K562 (cell line): Measurements from ENCODE around the gene MEGF11. TPM values are rescaled to one million over a fixed set of nuclear protein-coding genes. Genes with fewer than 3 reads are reported as not detected.

Experiments
- ATAC-seq: fragments of 200-7000 bp; cut with Tn5 transposase; 3 replicates; pipeline ENCODE4 v1.9.1; 2020; ENCODE audit warnings: moderate library complexity
- BruUV-seq: library from RNA; stranded (reverse); fragments of 400-500 nt; replicated peaks from 2 replicates; lab custom pipeline; 2021; lab: Mats Ljungman, UMichigan
- CTCF ChIA-PET: fragments of 300-600 bp; formaldehyde crosslinking; extraction: SDS; loops from one replicate; lab custom pipeline; 2021; ENCODE audit warnings: low intra/inter-chr PET ratio; lab: Yijun Ruan, JAX
- POLR2A ChIA-PET: fragments of 300-600, 350-650 bp; sonication (Branson Sonifier 250); formaldehyde crosslinking; extraction: SDS; loops from one replicate; lab custom pipeline; 2021; ENCODE audit warnings: antibody characterized with exemption, inconsistent platforms; lab: Yijun Ruan, JAX
- DNase-seq, 4 experiments: peaks; one replicate each; pipeline versions ENCODE4 v3.0.0 to v3.0.0-alpha.2; 2011 to 2018; ENCODE audit warnings: low spot score in 3 of 4, mixed read lengths in 3 of 4; ENCODE audit errors: extremely low read depth in 1 of 4
- FAIRE-seq: peaks from 2 replicates; lab custom pipeline; 2011; peaks lifted over from hg19 to GRCh38; lab: Jason Lieb, UNC
- H2AFZ ChIP-seq: 2 replicates; pipeline ENCODE4 v1.6.0; 2011; ENCODE audit warnings: low read depth, low read length, control low read depth, inconsistent platforms
- H3K27ac ChIP-seq: fragments of 200-600 bp; 3 replicates; pipeline ENCODE4 v1.8.0; 2011; ENCODE audit warnings: low read depth, mild to moderate bottlenecking, control low read depth, inconsistent platforms, low read length, moderate library complexity, mixed read lengths; ENCODE audit errors: extremely low read depth
- H3K27me3 ChIP-seq, 2 experiments: fragments of 300-600 bp in 1 of 2; 2 replicates in 1 of 2; 3 replicates in 1 of 2; pipeline versions ENCODE4 v1.6.0 to v1.8.0; 2011; ENCODE audit warnings: inconsistent platforms in 2 of 2, low read length in 2 of 2, mild to moderate bottlenecking in 1 of 2, mixed read lengths in 1 of 2, moderate library complexity in 1 of 2; ENCODE audit not compliant: control insufficient read depth in 2 of 2, insufficient read depth in 2 of 2
- H3K36me3 ChIP-seq: fragments of 300-600 bp; 3 replicates; pipeline ENCODE4 v1.8.0; 2011; ENCODE audit warnings: mild to moderate bottlenecking, low read length, inconsistent platforms; ENCODE audit not compliant: control insufficient read depth, insufficient read depth
- H3K4me1 ChIP-seq, 2 experiments: fragments of 200-600 bp in 1 of 2; replicated peaks in 1 of 2; 2 replicates in 1 of 2; 3 replicates in 1 of 2; pipeline versions ENCODE4 v1.5.1 to v1.8.0; 2011; ENCODE audit warnings: inconsistent platforms in 2 of 2, low read length in 2 of 2, mild to moderate bottlenecking in 1 of 2, mixed read lengths in 1 of 2, moderate library complexity in 1 of 2; ENCODE audit not compliant: control insufficient read depth in 2 of 2, insufficient read depth in 2 of 2
- H3K4me2 ChIP-seq: 2 replicates; pipeline ENCODE4 v1.6.1; 2011; ENCODE audit warnings: low read length, control low read depth, inconsistent platforms, mixed read lengths; ENCODE audit not compliant: insufficient read depth
- H3K4me3 ChIP-seq: fragments of 200-600 bp; sonication (generic), shearing (Covaris generic); 2 replicates; pipeline ENCODE4 v1.5.1; 2016; ENCODE audit warnings: control low read depth, inconsistent platforms
- H3K79me2 ChIP-seq: fragments of 200-600 bp; 3 replicates; pipeline ENCODE4 v1.8.0; 2011; ENCODE audit warnings: low read length, inconsistent platforms; ENCODE audit not compliant: control insufficient read depth, insufficient read depth
- H3K9ac ChIP-seq, 2 experiments: 2 replicates each; pipeline versions ENCODE4 v1.6.0 to v1.6.1; 2011; ENCODE audit warnings: low read depth in 2 of 2, low read length in 2 of 2, control low read depth in 1 of 2, inconsistent platforms in 1 of 2, mild to moderate bottlenecking in 1 of 2, mixed read lengths in 1 of 2; ENCODE audit not compliant: insufficient read depth in 1 of 2
- H3K9me1 ChIP-seq: one replicate; pipeline ENCODE4 v1.6.0; 2011; ENCODE audit warnings: inconsistent platforms, mild to moderate bottlenecking, low read length, moderate library complexity; ENCODE audit not compliant: control insufficient read depth, insufficient read depth
- H3K9me3 ChIP-seq: replicated peaks from 2 replicates; pipeline ENCODE4 v1.5.1; 2011; ENCODE audit warnings: low read depth, low read length, inconsistent platforms; ENCODE audit not compliant: control insufficient read depth, insufficient read depth
- H4K20me1 ChIP-seq: replicated peaks from 2 replicates; pipeline ENCODE4 v1.6.1; 2011; ENCODE audit warnings: low read length, inconsistent platforms, mixed read lengths; ENCODE audit not compliant: control insufficient read depth, insufficient read depth
- CREM ChIP-seq: IDR thresholded peaks from 2 replicates; pipeline ENCODE4 v1.6.1; 2014; ENCODE audit warnings: antibody characterized with exemption, low read depth
- CUX1 ChIP-seq: fragments of 200-800 bp; sonication (Bioruptor generic); IDR thresholded peaks from 2 replicates; pipeline ENCODE4 v1.6.1; 2016; ENCODE audit warnings: missing genetic modification characterization, missing compliant biosample characterization
- DDX20 ChIP-seq: fragments of 450-650 bp; IDR thresholded peaks from 2 replicates; pipeline ENCODE4 v1.6.1; 2016; ENCODE audit warnings: missing genetic modification characterization, low read depth, mild to moderate bottlenecking, missing compliant biosample characterization, moderate library complexity
- ETS2 ChIP-seq: IDR thresholded peaks from 2 replicates; pipeline ENCODE4 v1.6.1; 2016; ENCODE audit warnings: borderline replicate concordance, missing genetic modification characterization, mild to moderate bottlenecking, moderate library complexity, missing compliant biosample characterization; ENCODE audit not compliant: poor library complexity, severe bottlenecking
- GATAD2A ChIP-seq: fragments of 450-650 bp; IDR thresholded peaks from 2 replicates; pipeline ENCODE4 v1.6.1; 2017
- HNRNPUL1 ChIP-seq: fragments of 200-400 bp; formaldehyde crosslinking; IDR thresholded peaks from 2 replicates; pipeline ENCODE4 v1.6.1; 2017; ENCODE audit warnings: low read length
- SIRT6 ChIP-seq: IDR thresholded peaks from one replicate; pipeline ENCODE4 v1.6.1; 2012; ENCODE audit warnings: low read depth, mild to moderate bottlenecking, control low read depth, inconsistent platforms, low read length, moderate library complexity
- TAL1 ChIP-seq: fragments of 450-650 bp; IDR thresholded peaks from 2 replicates; pipeline ENCODE4 v1.6.1; 2016; ENCODE audit warnings: mild to moderate bottlenecking
- ZNF23 ChIP-seq: fragments of 250-450 bp; sonication (Bioruptor Pico); IDR thresholded peaks from 2 replicates; pipeline ENCODE4 v1.4.0; 2020; ENCODE audit warnings: mild to moderate bottlenecking
- ZNF280B ChIP-seq: fragments of 250-450 bp; sonication (Bioruptor Pico); IDR thresholded peaks from 2 replicates; pipeline ENCODE4 v1.5.1; 2021; ENCODE audit warnings: mild to moderate bottlenecking
- WGBS: fragments of 100-300 bp; shearing (Covaris generic); methylation state at CpG from one replicate; pipeline ENCODE4 v1.1.6; 2016; ENCODE audit warnings: low coverage, mixed read lengths; ENCODE audit not compliant: insufficient coverage; ENCODE audit errors: missing lambda C conversion rate; 5-methylcytosine and 5-hydroxymethylcytosine counted together
- in situ Hi-C: fragments of 300-500 bp; cut with MboI; formaldehyde crosslinking; loops from 4 replicates; pipeline ENCODE4 v1.15.0; 2018; ENCODE audit warnings: inconsistent platforms, mixed read lengths
- intact Hi-C: fragments of 100-400 bp; cut with micrococcal nuclease; formaldehyde crosslinking; loops from 2 replicates; pipeline ENCODE4 v1.14.2; 2022
- polyA plus RNA-seq, 8 experiments: library from polyadenylated mRNA; depleted of rRNA in 4 of 8; stranded (reverse) in 5 of 8; unstranded in 3 of 8; fragments of >200 nt; fragmentation: Nextera tagmentation in 2 of 8; fragmentation: Illumina TruSeq in 1 of 8; extraction: Ambion mirVana in 2 of 8; extraction: Trizol in 1 of 8; gene quantifications; 2 replicates each; pipeline versions ENCODE4 v1.2.1 to v1.2.3, GENCODE V29; 2011 to 2014; ENCODE audit warnings: inconsistent platforms in 1 of 8, missing spikeins in 1 of 8
- total RNA-seq, 7 experiments: library from RNA; depleted of rRNA in 6 of 7; stranded (reverse); fragments of >200 nt in 6 of 7; fragmentation: Illumina TruSeq in 2 of 7; extraction: Trizol in 2 of 7; gene quantifications; 2 replicates each; pipeline versions ENCODE4 v1.2.1 to v1.2.3, GENCODE V29; 2011 to 2021; ENCODE audit warnings: low replicate concordance in 1 of 7
- TF ChIP-seq, protein P1 (sequence below): fragments of 450-650 bp; IDR thresholded peaks from 2 replicates; pipeline ENCODE4 v1.6.1; 2016; ENCODE audit warnings: borderline replicate concordance

MEGF11 gene
- total and polyA plus RNA-seq, 9 of the 15 experiments (the other 6 are each of a cell fraction or from before 2014, with no cell fraction given): 0.06 to 0.23 (median 0.20) TPM; not detected in 6

DNA sequence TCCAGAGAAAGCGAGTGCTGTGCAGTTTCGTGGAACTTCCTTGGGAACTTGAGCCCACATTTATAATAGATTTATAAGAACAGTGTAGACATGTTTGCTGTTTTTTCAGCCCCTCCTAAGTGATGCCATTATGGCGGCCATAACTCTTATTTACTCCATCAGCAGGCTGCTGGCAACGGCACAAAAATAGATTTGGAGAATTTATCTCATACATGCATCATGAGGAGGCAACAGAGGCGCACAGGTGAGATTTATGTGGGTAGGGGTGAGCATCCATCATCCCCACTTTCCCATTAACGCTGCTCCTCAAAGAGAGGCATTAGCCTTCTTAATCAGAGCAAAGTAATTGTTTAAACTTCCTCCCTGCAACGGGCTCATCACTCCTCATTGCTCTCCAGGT, 201.7 kb downstream of the MEGF11 start (continued):
- TF ChIP-seq CUX1 (CRISPR knock-in tag): no peak

- H2AFZ ChIP-seq: no peak overlapping the region
- H3K27ac ChIP-seq: no peak overlapping the region
- no peak overlapping the region for H3K4me3 ChIP-seq
- BruUV-seq: no TSS peak
- no peaks in the 10 kb centered on the region for H3K4me1 ChIP-seq
- ATAC-seq (no peak), FAIRE-seq (no peak), DNase-seq (no peak)
- H3K27me3 ChIP-seq: peaks cover 8 to 39% of the 10 kb centered on the region in 2 experiments; a peak in 4 of 5 replicates
- H3K36me3 ChIP-seq: no peaks in the 10 kb centered on the region
- CTCF ChIA-PET: no interaction called here
- H3K79me2 ChIP-seq: no peaks in the 10 kb centered on the region
- H3K9me1 ChIP-seq: no peaks in the 10 kb centered on the region
- no peak overlapping the region for H3K9ac ChIP-seq
- no peaks in the 10 kb centered on the region for H4K20me1 ChIP-seq
- in situ Hi-C loops (no loop called here), intact Hi-C loops (no loop called here)
- 2% methylated on average over 5 of the region's 5 CpGs for WGBS
- POLR2A ChIA-PET: interaction anchor here (0.9 kb wide), 1 partner anchor 25 kb away, joined by 3 read pairs; no protein-coding TSS in a partner anchor
- H3K4me2 ChIP-seq: no peak overlapping the region
- no peaks in the 10 kb centered on the region for H3K9me3 ChIP-seq
- no peak for TF ChIP-seq ZNF280B (CRISPR knock-in tag)
- TF ChIP-seq, protein P1, sequence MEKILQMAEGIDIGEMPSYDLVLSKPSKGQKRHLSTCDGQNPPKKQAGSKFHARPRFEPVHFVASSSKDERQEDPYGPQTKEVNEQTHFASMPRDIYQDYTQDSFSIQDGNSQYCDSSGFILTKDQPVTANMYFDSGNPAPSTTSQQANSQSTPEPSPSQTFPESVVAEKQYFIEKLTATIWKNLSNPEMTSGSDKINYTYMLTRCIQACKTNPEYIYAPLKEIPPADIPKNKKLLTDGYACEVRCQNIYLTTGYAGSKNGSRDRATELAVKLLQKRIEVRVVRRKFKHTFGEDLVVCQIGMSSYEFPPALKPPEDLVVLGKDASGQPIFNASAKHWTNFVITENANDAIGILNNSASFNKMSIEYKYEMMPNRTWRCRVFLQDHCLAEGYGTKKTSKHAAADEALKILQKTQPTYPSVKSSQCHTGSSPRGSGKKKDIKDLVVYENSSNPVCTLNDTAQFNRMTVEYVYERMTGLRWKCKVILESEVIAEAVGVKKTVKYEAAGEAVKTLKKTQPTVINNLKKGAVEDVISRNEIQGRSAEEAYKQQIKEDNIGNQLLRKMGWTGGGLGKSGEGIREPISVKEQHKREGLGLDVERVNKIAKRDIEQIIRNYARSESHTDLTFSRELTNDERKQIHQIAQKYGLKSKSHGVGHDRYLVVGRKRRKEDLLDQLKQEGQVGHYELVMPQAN: no peak
- TF ChIP-seq TAL1: no peak
- TF ChIP-seq GATAD2A: no peak
- no peak for TF ChIP-seq SIRT6
- TF ChIP-seq HNRNPUL1: no peak
- no peak for TF ChIP-seq ZNF23
- no peak for TF ChIP-seq ETS2
- no peak for TF ChIP-seq CREM
- TF ChIP-seq DDX20 (tag): no peak
Measured at GRCh38 chr15:66050264-66050663, 203.3 kb downstream of the MEGF11 start.
